ENCODE results near the gene SCLT1.

DNA sequence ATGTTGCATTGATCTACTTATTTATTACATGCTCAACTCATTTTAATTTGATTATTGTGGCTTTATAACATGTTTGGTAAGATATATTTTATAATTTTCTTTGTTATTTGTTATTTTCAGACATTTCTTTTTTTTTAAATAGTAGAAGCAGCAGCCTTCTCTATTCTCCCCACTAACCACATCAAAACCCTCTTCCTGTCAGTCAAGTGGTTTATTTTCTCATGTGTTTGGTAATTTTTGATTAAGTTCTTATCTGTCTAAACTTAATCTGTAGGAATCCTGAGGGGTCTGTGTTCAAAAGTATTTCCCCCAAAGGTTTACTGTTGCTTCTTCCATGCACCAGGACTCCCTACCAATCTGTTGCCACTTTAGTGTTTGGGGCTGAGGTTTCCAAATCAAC lies 131.9 kb downstream of the SCLT1 start:
- TF ChIP-seq, protein P1, sequence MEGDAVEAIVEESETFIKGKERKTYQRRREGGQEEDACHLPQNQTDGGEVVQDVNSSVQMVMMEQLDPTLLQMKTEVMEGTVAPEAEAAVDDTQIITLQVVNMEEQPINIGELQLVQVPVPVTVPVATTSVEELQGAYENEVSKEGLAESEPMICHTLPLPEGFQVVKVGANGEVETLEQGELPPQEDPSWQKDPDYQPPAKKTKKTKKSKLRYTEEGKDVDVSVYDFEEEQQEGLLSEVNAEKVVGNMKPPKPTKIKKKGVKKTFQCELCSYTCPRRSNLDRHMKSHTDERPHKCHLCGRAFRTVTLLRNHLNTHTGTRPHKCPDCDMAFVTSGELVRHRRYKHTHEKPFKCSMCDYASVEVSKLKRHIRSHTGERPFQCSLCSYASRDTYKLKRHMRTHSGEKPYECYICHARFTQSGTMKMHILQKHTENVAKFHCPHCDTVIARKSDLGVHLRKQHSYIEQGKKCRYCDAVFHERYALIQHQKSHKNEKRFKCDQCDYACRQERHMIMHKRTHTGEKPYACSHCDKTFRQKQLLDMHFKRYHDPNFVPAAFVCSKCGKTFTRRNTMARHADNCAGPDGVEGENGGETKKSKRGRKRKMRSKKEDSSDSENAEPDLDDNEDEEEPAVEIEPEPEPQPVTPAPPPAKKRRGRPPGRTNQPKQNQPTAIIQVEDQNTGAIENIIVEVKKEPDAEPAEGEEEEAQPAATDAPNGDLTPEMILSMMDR (IDR thresholded peaks at IDR 0.05), result no peak
- TF ChIP-seq POLR2A (IDR thresholded peaks at IDR 0.05) (no peak), POLR2AphosphoS5 (IDR thresholded peaks at IDR 0.05) (no peak), EP300 (IDR thresholded peaks at IDR 0.05) (no peak)

All from gastroesophageal sphincter (tissue), 3 donors.